Mesenchymal stem cell (in vitro differentiated cells and primary cell): Measurements from ENCODE around the gene SLC3A2.

Experiments used
- DNase-seq: peaks from one replicate; pipeline ENCODE4 v3.0.0-alpha.2; 2013
- H2AFZ ChIP-seq: one replicate; pipeline ENCODE4 v1.6.1; 2013; ENCODE audit warnings: low read depth, mild to moderate bottlenecking, control low read depth, inconsistent platforms, low read length, moderate library complexity
- H2AK5ac ChIP-seq: 2 replicates; pipeline ENCODE4 v1.6.1; 2013; ENCODE audit warnings: low read length, moderate library complexity, mild to moderate bottlenecking, inconsistent platforms; ENCODE audit not compliant: severe bottlenecking
- H2BK120ac ChIP-seq: one replicate; pipeline ENCODE4 v1.6.1; 2013; ENCODE audit warnings: low read depth, mild to moderate bottlenecking, inconsistent platforms, low read length, moderate library complexity
- H2BK12ac ChIP-seq, 2 experiments: one replicate each; pipeline ENCODE4 v1.6.1; 2013; ENCODE audit warnings: inconsistent platforms in 2 of 2, low read length in 2 of 2, mild to moderate bottlenecking in 2 of 2, moderate library complexity in 2 of 2, control low read depth in 1 of 2
- H2BK15ac ChIP-seq: one replicate; pipeline ENCODE4 v1.6.1; 2013; ENCODE audit warnings: mild to moderate bottlenecking, low read depth, inconsistent platforms; ENCODE audit not compliant: poor library complexity, severe bottlenecking
- H2BK5ac ChIP-seq: 2 replicates; pipeline ENCODE4 v1.6.1; 2013; ENCODE audit warnings: low read depth, mild to moderate bottlenecking, low read length, control low read depth, inconsistent platforms; ENCODE audit not compliant: poor library complexity, severe bottlenecking
- H3K14ac ChIP-seq, 2 experiments: one replicate each; pipeline ENCODE4 v1.6.1; 2013; ENCODE audit warnings: inconsistent platforms in 2 of 2, low read length in 2 of 2, control low read depth in 1 of 2, mild to moderate bottlenecking in 1 of 2, moderate library complexity in 1 of 2
- H3K18ac ChIP-seq, 2 experiments: one replicate each; pipeline ENCODE4 v1.6.1; 2013; ENCODE audit warnings: inconsistent platforms in 2 of 2, low read length in 2 of 2, control low read depth in 1 of 2, low read depth in 1 of 2, mild to moderate bottlenecking in 1 of 2
- H3K23ac ChIP-seq, 2 experiments: one replicate each; pipeline ENCODE4 v1.6.1; 2013; ENCODE audit warnings: inconsistent platforms in 2 of 2, low read length in 2 of 2, mild to moderate bottlenecking in 2 of 2, moderate library complexity in 2 of 2, control low read depth in 1 of 2
- H3K27ac ChIP-seq: 2 replicates; pipeline ENCODE4 v1.5.1; 2013; ENCODE audit warnings: mild to moderate bottlenecking, moderate library complexity, low read length, control low read depth, inconsistent platforms; ENCODE audit not compliant: poor library complexity, severe bottlenecking
- H3K27me3 ChIP-seq, 2 experiments: 2 replicates each; pipeline versions ENCODE4 v1.6.1 to v1.7.0; 2013; ENCODE audit warnings: low read length in 2 of 2, mild to moderate bottlenecking in 2 of 2, moderate library complexity in 2 of 2, control low read depth in 1 of 2, inconsistent platforms in 1 of 2; ENCODE audit not compliant: control insufficient read depth in 1 of 2, insufficient read depth in 1 of 2
- H3K36me3 ChIP-seq, 2 experiments: 2 replicates each; pipeline versions ENCODE4 v1.6.1 to v1.7.0; 2013; ENCODE audit warnings: low read length in 2 of 2, control low read depth in 1 of 2, inconsistent platforms in 1 of 2, low read depth in 1 of 2, mild to moderate bottlenecking in 1 of 2; ENCODE audit not compliant: insufficient read depth in 2 of 2, control insufficient read depth in 1 of 2
- H3K4ac ChIP-seq, 2 experiments: one replicate each; pipeline ENCODE4 v1.6.1; 2013; ENCODE audit warnings: inconsistent platforms in 2 of 2, low read length in 2 of 2, mild to moderate bottlenecking in 2 of 2, moderate library complexity in 2 of 2, control low read depth in 1 of 2, low read depth in 1 of 2
- H3K4me1 ChIP-seq: 2 replicates; pipeline ENCODE4 v1.6.1; 2013; ENCODE audit warnings: low read depth, low read length, control low read depth; ENCODE audit not compliant: control insufficient read depth, insufficient read depth
- H3K4me2 ChIP-seq: 2 replicates; pipeline ENCODE4 v1.6.1; 2013; ENCODE audit warnings: low read length, mild to moderate bottlenecking, inconsistent platforms; ENCODE audit not compliant: poor library complexity, severe bottlenecking
- H3K4me3 ChIP-seq, 2 experiments: 2 replicates each; pipeline versions ENCODE4 v1.5.1 to v1.7.0; 2013; ENCODE audit warnings: low read length in 2 of 2, mild to moderate bottlenecking in 2 of 2, control low read depth in 1 of 2, low read depth in 1 of 2; ENCODE audit not compliant: insufficient read depth in 1 of 2
- H3K79me1 ChIP-seq: replicated peaks from 2 replicates; pipeline ENCODE4 v1.6.1; 2013; ENCODE audit warnings: mild to moderate bottlenecking, control low read depth, low read length, inconsistent platforms; ENCODE audit not compliant: poor library complexity, severe bottlenecking
- H3K9ac ChIP-seq: 2 replicates; pipeline ENCODE4 v1.7.0; 2013; ENCODE audit warnings: mild to moderate bottlenecking, low read length, moderate library complexity
- H3K9me3 ChIP-seq: 2 replicates; pipeline ENCODE4 v1.7.0; 2013; ENCODE audit warnings: mild to moderate bottlenecking, low read length; ENCODE audit not compliant: control insufficient read depth
- H4K8ac ChIP-seq: one replicate; pipeline ENCODE4 v1.6.1; 2013; ENCODE audit warnings: inconsistent platforms, mild to moderate bottlenecking, low read length, moderate library complexity
- H4K91ac ChIP-seq: one replicate; pipeline ENCODE4 v1.6.1; 2013; ENCODE audit warnings: mild to moderate bottlenecking, low read length, inconsistent platforms
- WGBS: methylation state at CpG from one replicate; pipeline ENCODE4 v1.1.7; 2013; ENCODE audit warnings: mixed read lengths; 5-methylcytosine and 5-hydroxymethylcytosine counted together

The SLC3A2 gene

DNA sequence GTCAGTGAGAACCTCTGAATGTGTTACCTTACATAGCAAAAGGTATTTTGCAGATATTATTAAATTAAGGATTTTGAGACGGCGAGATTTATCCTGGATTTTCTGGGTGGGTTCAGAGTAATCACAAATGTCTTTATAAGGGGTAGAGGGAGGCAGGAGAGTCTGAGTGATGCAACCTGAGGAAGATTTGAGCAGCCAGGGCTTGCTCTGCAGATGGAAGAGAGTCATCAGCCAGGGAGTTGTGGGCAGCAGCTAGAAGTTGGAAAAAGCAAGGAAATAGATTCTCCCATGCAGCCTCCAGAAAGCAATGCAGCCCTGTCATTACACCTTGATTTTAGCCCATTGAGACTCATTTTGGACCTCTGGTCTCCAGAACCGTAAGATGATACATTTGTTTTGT, 37.2 kb upstream of the SLC3A2 start:
- no peak overlapping the region for H2AK5ac ChIP-seq

DNA sequence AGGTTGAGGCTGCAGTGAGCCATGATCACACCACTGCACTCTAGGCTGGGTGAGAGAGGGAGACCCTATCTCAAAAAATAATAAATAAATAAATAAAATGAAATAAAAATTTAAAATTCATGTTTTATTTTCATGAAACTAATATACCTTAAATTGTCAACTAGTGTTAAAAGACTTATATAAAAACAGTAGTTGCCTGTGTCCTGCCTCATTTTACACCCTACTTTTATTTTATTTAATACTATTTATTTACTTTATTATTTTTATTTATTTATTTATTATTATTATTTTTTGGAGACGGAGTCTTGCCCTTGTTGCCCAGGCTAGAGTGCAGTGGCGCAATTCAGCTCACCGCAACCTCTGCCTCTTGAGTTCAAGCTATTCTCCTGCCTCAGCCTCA, 36.5 kb upstream of the SLC3A2 start:
- H3K4ac ChIP-seq = no peak overlapping the region
- H4K8ac ChIP-seq = no peak overlapping the region
- no peak overlapping the region for H2AK5ac ChIP-seq
- WGBS = 100% methylated on average over 3 of the region's 3 CpGs
- H3K9me3 ChIP-seq = no peaks in the 10 kb centered on the region
- H3K9ac ChIP-seq = no peak overlapping the region
- no peak overlapping the region for H3K4me3 ChIP-seq
- H2BK15ac ChIP-seq = no peak overlapping the region
- no peak overlapping the region for H2AFZ ChIP-seq
- no peak overlapping the region for H3K14ac ChIP-seq
- H3K4me2 ChIP-seq = no peak overlapping the region
- H3K18ac ChIP-seq = no peak overlapping the region
- H3K23ac ChIP-seq = no peak overlapping the region
- no peaks in the 10 kb centered on the region for H3K27me3 ChIP-seq
- H2BK120ac ChIP-seq = no peak overlapping the region
- H2BK12ac ChIP-seq = no peak overlapping the region
- no peak for DNase-seq
- H3K36me3 ChIP-seq = no peaks in the 10 kb centered on the region
- no peak overlapping the region for H3K27ac ChIP-seq
- H3K4me1 ChIP-seq = peaks cover 8% of the 10 kb centered on the region
- no peaks in the 10 kb centered on the region for H3K79me1 ChIP-seq
- no peak overlapping the region for H4K91ac ChIP-seq
- H2BK5ac ChIP-seq = no peak overlapping the region

More for the DNA sequence above, 37.2 kb upstream of the SLC3A2 start:
- Histone ChIP-seq H3K9me3 (no peaks in the 10 kb centered on the region), H3K36me3 (no peaks in the 10 kb centered on the region), H3K4me3 (no peak overlapping the region), H3K4me2 (no peak overlapping the region), H3K23ac (no peak overlapping the region), H2BK5ac (no peak overlapping the region), H3K4me1 (peaks cover 8% of the 10 kb centered on the region), H3K4ac (no peak overlapping the region), H3K27me3 (no peaks in the 10 kb centered on the region), H3K18ac (no peak overlapping the region), H2BK120ac (no peak overlapping the region), H3K79me1 (no peaks in the 10 kb centered on the region), H4K8ac (no peak overlapping the region), H4K91ac (no peak overlapping the region), H2BK12ac (no peak overlapping the region), H2BK15ac (no peak overlapping the region), H3K14ac (no peak overlapping the region), H3K27ac (no peak overlapping the region), H2AFZ (no peak overlapping the region), H3K9ac (no peak overlapping the region)
- no peak for DNase-seq
- 95% methylated on average over 3 of the region's 3 CpGs for WGBS

DNA sequence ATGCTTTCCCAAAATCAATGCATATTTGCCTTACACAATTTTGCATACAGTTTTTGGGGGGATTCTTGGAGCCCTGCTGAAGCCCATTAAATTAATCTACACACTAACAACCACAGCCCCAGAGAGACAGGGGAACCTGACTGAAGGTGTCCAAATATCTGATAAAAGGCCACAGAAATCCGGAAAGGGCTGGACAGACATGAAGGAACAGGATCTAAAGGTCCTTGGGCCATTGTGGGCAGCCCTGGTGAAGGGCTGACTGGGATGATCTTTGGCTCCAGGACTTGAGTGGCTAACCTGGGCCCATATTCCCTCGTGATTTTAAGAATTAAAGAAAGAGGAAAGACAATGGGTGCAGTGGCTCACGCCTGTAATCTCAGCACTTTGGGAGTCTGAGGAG, 34.5 kb upstream of the SLC3A2 start:
- WGBS = 97% methylated on average over 3 of the region's 3 CpGs

GRCh38 chr11:62847767-62848314, 32.9 kb upstream of the SLC3A2 start:
- Histone ChIP-seq H4K91ac (no peak overlapping the region), H2BK120ac (no peak overlapping the region), H2AFZ (no peak overlapping the region), H3K9ac (no peak overlapping the region), H3K27me3 (no peaks in the 10 kb centered on the region), H3K14ac (no peak overlapping the region), H3K4me3 (no peak overlapping the region), H3K9me3 (no peaks in the 10 kb centered on the region), H4K8ac (no peak overlapping the region), H3K23ac (no peak overlapping the region), H3K27ac (no peak overlapping the region), H3K18ac (no peak overlapping the region), H3K4ac (no peak overlapping the region), H3K36me3 (peaks cover 10 to 16% of the 10 kb centered on the region in 2 experiments), H2BK5ac (no peak overlapping the region), H2BK15ac (no peak overlapping the region), H3K79me1 (no peaks in the 10 kb centered on the region), H3K4me2 (no peak overlapping the region), H3K4me1 (peaks cover 4% of the 10 kb centered on the region), H2BK12ac (no peak overlapping the region), H2AK5ac (no peak overlapping the region)
- WGBS = 86% methylated on average over 1 of the region's 1 CpG
- DNase-seq = no peak

More for the DNA sequence above, 34.5 kb upstream of the SLC3A2 start:
- H3K4ac ChIP-seq = no peak overlapping the region
- H2BK5ac ChIP-seq = no peak overlapping the region
- H2BK120ac ChIP-seq = no peak overlapping the region
- DNase-seq = no peak
- H2BK12ac ChIP-seq = no peak overlapping the region
- H3K36me3 ChIP-seq = peaks cover 0 to 2% of the 10 kb centered on the region in 2 experiments
- H3K9ac ChIP-seq = no peak overlapping the region
- H3K4me1 ChIP-seq = peaks cover 4% of the 10 kb centered on the region
- no peak overlapping the region for H2AK5ac ChIP-seq
- H3K14ac ChIP-seq = no peak overlapping the region
- H3K23ac ChIP-seq = no peak overlapping the region
- H3K9me3 ChIP-seq = no peaks in the 10 kb centered on the region
- H4K91ac ChIP-seq = no peak overlapping the region
- no peak overlapping the region for H2BK15ac ChIP-seq
- H3K4me3 ChIP-seq = no peak overlapping the region
- H3K27ac ChIP-seq = no peak overlapping the region
- no peaks in the 10 kb centered on the region for H3K27me3 ChIP-seq
- no peak overlapping the region for H4K8ac ChIP-seq
- no peak overlapping the region for H2AFZ ChIP-seq
- H3K4me2 ChIP-seq = no peak overlapping the region
- H3K18ac ChIP-seq = no peak overlapping the region
- H3K79me1 ChIP-seq = no peaks in the 10 kb centered on the region
